HEK293T (cell line): ENCODE measurements around the gene TMTC1.

ENCODE experiments used
- CTCF ChIA-PET: fragments of 350-600 bp; formaldehyde crosslinking; extraction: SDS; loops from one replicate; lab custom pipeline; 2021; ENCODE audit warnings: antibody characterized with exemption, inconsistent platforms; lab: Yijun Ruan, JAX
- POLR2A ChIA-PET: fragments of 350-600 bp; formaldehyde crosslinking; extraction: SDS; loops from one replicate; lab custom pipeline; 2020; ENCODE audit warnings: antibody characterized with exemption, inconsistent platforms; lab: Yijun Ruan, JAX
- DNase-seq: peaks from one replicate; pipeline ENCODE4 v3.0.0; 2012; ENCODE audit warnings: mixed read lengths; ENCODE audit errors: extremely low spot score
- ARNT ChIP-seq: fragments of 450-650 bp; IDR thresholded peaks from 2 replicates; pipeline ENCODE4 v1.6.1; 2017; ENCODE audit warnings: mild to moderate bottlenecking
- BHLHE40 ChIP-seq: fragments of 450-650 bp; IDR thresholded peaks from 2 replicates; pipeline ENCODE4 v1.6.1; 2016; ENCODE audit warnings: mild to moderate bottlenecking, moderate library complexity, borderline replicate concordance
- CTBP1 ChIP-seq: fragments of 450-650 bp; IDR thresholded peaks from 2 replicates; pipeline ENCODE4 v1.6.1; 2016; ENCODE audit warnings: borderline replicate concordance
- ELF4 ChIP-seq: fragments of 450-650 bp; IDR thresholded peaks from 2 replicates; pipeline ENCODE4 v1.6.1; 2017; ENCODE audit warnings: antibody characterized with exemption
- FOXA1 ChIP-seq: fragments of 450-650 bp; IDR thresholded peaks from 2 replicates; pipeline ENCODE4 v1.6.1; 2016; ENCODE audit warnings: mild to moderate bottlenecking
- FOXK2 ChIP-seq: fragments of 450-650 bp; IDR thresholded peaks from 2 replicates; pipeline ENCODE4 v1.6.1; 2016; ENCODE audit warnings: mild to moderate bottlenecking
- FOXM1 ChIP-seq: fragments of 450-650 bp; IDR thresholded peaks from 2 replicates; pipeline ENCODE4 v1.6.1; 2017; ENCODE audit warnings: mild to moderate bottlenecking, borderline replicate concordance
- HDGF ChIP-seq: fragments of 450-650 bp; IDR thresholded peaks from 2 replicates; pipeline ENCODE4 v1.6.1; 2017; ENCODE audit warnings: antibody characterized with exemption, borderline replicate concordance
- L3MBTL2 ChIP-seq: fragments of 450-650 bp; conservative IDR thresholded peaks from 2 replicates; pipeline ENCODE4 v1.6.1; 2016; ENCODE audit warnings: mild to moderate bottlenecking
- LEF1 ChIP-seq: fragments of 450-650 bp; IDR thresholded peaks from 2 replicates; pipeline ENCODE4 v1.6.1; 2017; ENCODE audit warnings: mild to moderate bottlenecking, borderline replicate concordance
- NFRKB ChIP-seq: fragments of 450-650 bp; IDR thresholded peaks from 2 replicates; pipeline ENCODE4 v1.6.1; 2016; ENCODE audit warnings: mild to moderate bottlenecking, moderate library complexity
- SP1 ChIP-seq: fragments of 450-650 bp; IDR thresholded peaks from 2 replicates; pipeline ENCODE4 v1.6.1; 2017
- SUZ12 ChIP-seq: fragments of 450-650 bp; IDR thresholded peaks from 2 replicates; pipeline ENCODE4 v1.6.1; 2016; ENCODE audit warnings: mild to moderate bottlenecking
- TARDBP ChIP-seq: fragments of 450-650 bp; IDR thresholded peaks from 2 replicates; pipeline ENCODE4 v1.6.1; 2016
- ZNF384 ChIP-seq: fragments of 450-650 bp; IDR thresholded peaks from 2 replicates; pipeline ENCODE4 v1.6.1; 2016
- TF ChIP-seq, protein P1 (sequence below): fragments of 450-650 bp; IDR thresholded peaks from 2 replicates; pipeline ENCODE4 v1.6.1; 2016

TMTC1 gene

DNA sequence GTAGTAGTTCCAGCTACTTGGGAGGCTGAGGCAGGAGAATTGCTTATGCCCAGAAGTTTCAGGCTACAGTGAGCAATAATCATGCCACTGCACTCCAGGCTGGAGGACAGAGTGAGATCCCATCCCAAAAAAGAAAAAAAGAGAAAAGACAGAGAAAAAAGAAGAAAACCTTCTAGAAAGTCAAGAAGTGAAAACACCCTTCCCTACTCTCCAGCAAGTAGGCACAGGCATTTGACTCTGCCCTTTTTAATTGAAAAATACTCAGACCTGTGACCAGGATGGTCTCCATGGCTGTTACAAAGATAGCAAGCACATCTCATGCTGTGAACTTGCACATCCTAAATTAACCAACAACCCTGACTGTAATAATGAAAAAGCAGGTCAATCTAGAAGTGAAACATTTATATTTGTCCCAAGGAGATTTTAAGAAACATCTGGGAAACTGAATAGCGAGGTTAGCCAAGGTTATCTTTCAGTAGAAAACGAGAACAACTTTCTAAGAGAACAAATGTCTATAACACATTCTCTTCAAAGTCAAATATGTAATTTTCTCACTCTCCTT, 2.0 kb downstream of the TMTC1 start:
- DNase-seq: no peak
- ChIA-PET POLR2A (no interaction called here), CTCF (no interaction called here)
- TF ChIP-seq SP1 (no peak), L3MBTL2 (no peak), CTBP1 (no peak), FOXK2 (no peak), ARNT (no peak), NFRKB (no peak), HDGF (no peak), SUZ12 (no peak), TARDBP (no peak), ZNF384 (no peak), LEF1 (no peak), BHLHE40 (no peak), ELF4 (no peak)
- TF ChIP-seq, protein P1, sequence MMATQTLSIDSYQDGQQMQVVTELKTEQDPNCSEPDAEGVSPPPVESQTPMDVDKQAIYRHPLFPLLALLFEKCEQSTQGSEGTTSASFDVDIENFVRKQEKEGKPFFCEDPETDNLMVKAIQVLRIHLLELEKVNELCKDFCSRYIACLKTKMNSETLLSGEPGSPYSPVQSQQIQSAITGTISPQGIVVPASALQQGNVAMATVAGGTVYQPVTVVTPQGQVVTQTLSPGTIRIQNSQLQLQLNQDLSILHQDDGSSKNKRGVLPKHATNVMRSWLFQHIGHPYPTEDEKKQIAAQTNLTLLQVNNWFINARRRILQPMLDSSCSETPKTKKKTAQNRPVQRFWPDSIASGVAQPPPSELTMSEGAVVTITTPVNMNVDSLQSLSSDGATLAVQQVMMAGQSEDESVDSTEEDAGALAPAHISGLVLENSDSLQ: no peak

DNA sequence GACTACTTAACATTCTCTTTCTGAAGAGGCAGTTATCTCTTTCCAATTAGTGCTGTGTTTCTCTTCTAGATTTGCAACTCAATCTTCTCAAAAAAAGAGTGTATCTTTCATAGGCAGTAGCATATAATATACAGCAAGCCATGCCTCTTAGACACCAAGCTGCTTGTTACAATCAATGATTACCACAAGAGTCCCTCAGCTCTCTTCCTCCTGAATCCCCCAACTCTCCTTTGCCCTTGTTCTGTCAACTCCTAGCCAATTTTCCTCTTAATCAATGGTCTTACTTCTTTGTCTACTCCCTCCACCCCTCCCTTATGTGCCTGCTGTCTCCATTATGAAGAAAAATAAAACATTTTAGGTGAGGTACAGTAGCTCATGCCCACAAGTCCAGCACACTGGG, 2.6 kb downstream of the TMTC1 start:
- ChIA-PET POLR2A (no interaction called here), CTCF (no interaction called here)
- TF ChIP-seq, protein P1: no peak
- TF ChIP-seq FOXA1: no peak
- no peak for DNase-seq

DNA sequence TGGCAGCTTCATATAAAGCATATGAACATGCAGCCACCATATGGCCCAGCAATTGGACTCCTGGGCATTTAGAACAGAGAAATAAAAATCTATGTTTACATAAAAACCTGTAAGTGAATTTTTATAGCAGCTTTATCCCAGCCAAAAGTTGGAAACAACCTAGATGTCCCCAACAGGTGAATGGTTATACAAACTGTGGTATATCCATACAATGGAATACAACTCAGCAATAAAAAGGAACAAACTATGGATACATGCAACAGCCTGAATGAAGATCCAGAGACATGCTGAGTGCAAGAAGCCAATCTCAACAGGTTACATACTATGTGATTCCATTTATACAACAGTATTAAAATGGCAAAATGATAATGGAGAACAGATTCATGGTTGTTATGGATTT, 3.7 kb downstream of the TMTC1 start:
- no peak for DNase-seq
- TF ChIP-seq CTBP1 (no peak), ELF4 (no peak), L3MBTL2 (no peak), NFRKB (no peak), TARDBP (no peak), FOXA1 (no peak), ARNT (no peak), FOXK2 (no peak)
- TF ChIP-seq, protein P1: no peak
- ChIA-PET CTCF (interaction anchor here (0.7 kb wide), 1 partner anchor 351 kb away, joined by 4 read pairs; no protein-coding TSS in a partner anchor), POLR2A (no interaction called here)

DNA sequence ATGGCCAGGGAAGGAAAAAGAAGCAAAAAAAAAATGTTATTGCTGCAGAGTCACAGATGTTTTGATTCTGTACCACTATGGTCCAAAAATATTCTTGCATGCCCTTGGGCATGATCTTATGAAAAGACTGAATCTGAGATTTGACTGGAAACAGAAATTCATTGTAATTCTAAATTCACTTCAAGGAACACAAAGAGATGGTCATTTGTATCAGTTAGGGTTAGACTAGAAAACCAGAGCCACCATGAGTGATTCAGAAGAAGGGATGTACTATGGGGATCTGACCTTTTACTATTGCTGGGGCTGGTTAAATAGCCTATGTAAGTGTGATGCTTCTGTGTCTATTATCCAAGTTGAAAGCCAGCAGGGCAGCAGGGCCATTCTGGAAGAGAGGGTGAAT, 5.2 kb downstream of the TMTC1 start:
- DNase-seq: no peak
- TF ChIP-seq FOXM1 (no peak), ELF4 (no peak), FOXA1 (no peak), HDGF (no peak), ZNF384 (no peak)
- ChIA-PET CTCF (interaction anchor here (0.6 kb wide), 1 partner anchor 192 kb away, joined by 3 read pairs; no protein-coding TSS in a partner anchor), POLR2A (no interaction called here)

DNA sequence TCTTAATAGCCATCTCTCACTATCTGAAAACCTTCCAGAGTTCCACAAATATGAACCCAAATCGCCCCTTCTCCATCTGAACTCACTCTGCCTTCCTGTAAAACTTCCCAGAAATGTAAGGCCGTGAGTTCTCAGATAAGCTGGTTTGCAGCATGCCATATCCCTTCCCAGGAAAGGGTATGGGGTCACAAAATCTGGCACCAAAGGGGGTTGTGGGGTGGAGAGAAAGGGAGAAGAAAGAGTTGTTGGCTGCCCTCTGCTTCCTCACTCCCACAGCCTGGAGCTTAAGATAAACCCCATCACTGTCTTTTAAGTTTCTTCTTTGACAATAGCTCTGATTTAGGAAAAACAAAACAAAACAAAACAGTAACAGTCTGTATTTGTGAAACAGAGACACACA, 10.7 kb downstream of the TMTC1 start:
- POLR2A ChIA-PET: no interaction called here
- CTCF ChIA-PET: interaction anchor here (1.2 kb wide), 1 partner anchor 10 kb away, joined by 4 read pairs; the partner anchor contains the start of gene TMTC1
- no peak for TF ChIP-seq TARDBP
- TF ChIP-seq ARNT: no peak
- TF ChIP-seq SP1: no peak
- DNase-seq: no peak

DNA sequence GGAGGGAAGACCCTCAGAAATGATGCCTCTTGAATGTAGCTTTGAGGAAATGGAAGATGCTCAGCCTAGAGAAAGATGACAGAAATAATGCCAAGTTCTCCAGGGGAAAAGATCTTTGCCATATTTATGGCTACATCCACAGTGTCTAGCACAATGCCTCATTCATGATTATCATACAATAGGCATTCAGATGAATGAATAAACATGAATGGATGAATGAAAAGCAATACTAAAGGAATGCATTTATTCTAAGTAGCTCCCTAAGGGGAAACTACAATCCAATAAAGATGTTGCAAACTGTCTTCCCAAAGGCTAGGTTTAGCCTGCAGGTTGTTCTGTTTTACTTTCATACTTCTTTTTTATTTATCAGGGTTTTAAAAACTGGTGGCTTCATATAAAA, 12.0 kb downstream of the TMTC1 start:
- POLR2A ChIA-PET: no interaction called here
- DNase-seq: no peak
- CTCF ChIA-PET: no interaction called here
- no peak for TF ChIP-seq HDGF
- no peak for TF ChIP-seq L3MBTL2
- TF ChIP-seq FOXK2: no peak
- TF ChIP-seq FOXA1: no peak
- no peak for TF ChIP-seq SP1
- no peak for TF ChIP-seq BHLHE40
- no peak for TF ChIP-seq ELF4
- no peak for TF ChIP-seq TARDBP
- TF ChIP-seq CTBP1: no peak

DNA sequence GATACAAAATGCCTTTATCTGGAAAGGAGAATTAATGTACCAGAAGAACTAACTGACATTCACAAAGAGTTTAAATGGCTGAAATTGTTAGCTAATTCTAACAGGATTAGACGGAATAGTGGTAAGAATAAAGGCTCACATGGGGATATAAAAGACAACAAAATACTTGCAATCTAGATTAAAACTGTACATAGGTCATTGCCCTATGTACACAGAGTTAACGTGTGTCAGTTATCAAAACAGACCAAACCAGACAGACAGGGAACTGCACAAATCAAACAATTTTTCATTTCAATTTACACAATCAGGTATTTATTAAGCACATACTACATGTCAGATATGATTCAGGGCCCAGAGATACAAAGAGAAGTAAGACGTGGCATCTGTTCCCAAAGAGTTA, 12.6 kb downstream of the TMTC1 start:
- POLR2A ChIA-PET: no interaction called here
- TF ChIP-seq FOXM1: no peak
- TF ChIP-seq NFRKB: no peak
- no peak for TF ChIP-seq CTBP1
- TF ChIP-seq TARDBP: no peak
- no peak for TF ChIP-seq ZNF384
- TF ChIP-seq ARNT: no peak
- no peak for TF ChIP-seq SP1
- TF ChIP-seq, protein P1: no peak
- TF ChIP-seq ELF4: no peak
- no peak for TF ChIP-seq FOXA1
- no peak for TF ChIP-seq L3MBTL2
- no peak for TF ChIP-seq HDGF
- no peak for TF ChIP-seq SUZ12
- TF ChIP-seq BHLHE40: no peak
- no peak for TF ChIP-seq LEF1

More for the DNA sequence above, 12.6 kb downstream of the TMTC1 start:
- CTCF ChIA-PET: no interaction called here
- DNase-seq: no peak
